AG08395 (cell line): ENCODE results near the gene HDAC1.

ENCODE experiments used
- DNase-seq: peaks from one replicate; pipeline ENCODE4 v3.0.0; 2012; ENCODE audit warnings: mixed read lengths, low spot score

The HDAC1 gene

GRCh38 chr1:32330558-32331151 is 38.8 kb downstream of the HDAC1 start:
- DNase-seq: no peak

- DNase-seq: no peak
Observed at GRCh38 chr1:32331549-32331948, 39.7 kb downstream of the HDAC1 start.

- no peak for DNase-seq
Observed at GRCh38 chr1:32332290-32333079, 40.6 kb downstream of the HDAC1 start.

- DNase-seq: no peak
Observed at GRCh38 chr1:32333251-32333963, 41.5 kb downstream of the HDAC1 start.

- DNase-seq: no peak
Observed at GRCh38 chr1:32334274-32334861, 42.5 kb downstream of the HDAC1 start.

- peak; percentile 57 for DNase-seq
Observed at GRCh38 chr1:32334864-32335534, 43.1 kb downstream of the HDAC1 start.

- no peak for DNase-seq
Observed at GRCh38 chr1:32335535-32335789, 43.6 kb downstream of the HDAC1 start.

- DNase-seq: peak; percentile 71
Observed at GRCh38 chr1:32335790-32336590, 44.1 kb downstream of the HDAC1 start, which contains the start of gene MARCKSL1. Gene MARCKSL1 (minus strand): TSS chr1:32336233. CDS start chr1:32336033, 200 bp downstream.

GRCh38 chr1:32336591-32336932 is 44.7 kb downstream of the HDAC1 start:
- no peak for DNase-seq

- DNase-seq: peak; percentile 25
Observed at GRCh38 chr1:32336963-32337675, 45.2 kb downstream of the HDAC1 start.

GRCh38 chr1:32337855-32338636 is 46.2 kb downstream of the HDAC1 start:
- DNase-seq: no peak

- DNase-seq: no peak
Observed at GRCh38 chr1:32338637-32339145, 46.8 kb downstream of the HDAC1 start.

- no peak for DNase-seq
Observed at GRCh38 chr1:32339363-32339978, 47.6 kb downstream of the HDAC1 start.

GRCh38 chr1:32341186-32341757 is 49.4 kb downstream of the HDAC1 start:
- DNase-seq: no peak

GRCh38 chr1:32341971-32342370 is 50.1 kb downstream of the HDAC1 start:
- DNase-seq: no peak

- no peak for DNase-seq
Observed at GRCh38 chr1:32342704-32343103, 50.8 kb downstream of the HDAC1 start.

- no peak for DNase-seq
Observed at GRCh38 chr1:32345289-32345827, 53.5 kb downstream of the HDAC1 start.

GRCh38 chr1:32346532-32347157 is 54.8 kb downstream of the HDAC1 start:
- DNase-seq: no peak
